Hematopoietic multipotent progenitor cell treated with erythropoietin and hydrocortisone succinate and interleukin-3 and kit ligand, for 4 days (in vitro differentiated cells): Measurements from ENCODE around the gene EIF2B5.
A peak's percentile ranks its signal among the peaks of the same experiment; 100 is the strongest.
"Not testable (repeated sequence)": the region's sequence is repeated elsewhere in the genome, so short reads cannot be mapped to it uniquely, and the experiment has no call there.

Experiments
- DNase-seq: peaks from one replicate; pipeline ENCODE4 v3.0.0-alpha.2; 2015

The EIF2B5 gene

GRCh38 chr3:184148076-184148475, 12.9 kb downstream of the EIF2B5 start:
- no peak for DNase-seq

- no peak for DNase-seq
Observed at GRCh38 chr3:184149123-184149522, 14.0 kb downstream of the EIF2B5 start.

DNA sequence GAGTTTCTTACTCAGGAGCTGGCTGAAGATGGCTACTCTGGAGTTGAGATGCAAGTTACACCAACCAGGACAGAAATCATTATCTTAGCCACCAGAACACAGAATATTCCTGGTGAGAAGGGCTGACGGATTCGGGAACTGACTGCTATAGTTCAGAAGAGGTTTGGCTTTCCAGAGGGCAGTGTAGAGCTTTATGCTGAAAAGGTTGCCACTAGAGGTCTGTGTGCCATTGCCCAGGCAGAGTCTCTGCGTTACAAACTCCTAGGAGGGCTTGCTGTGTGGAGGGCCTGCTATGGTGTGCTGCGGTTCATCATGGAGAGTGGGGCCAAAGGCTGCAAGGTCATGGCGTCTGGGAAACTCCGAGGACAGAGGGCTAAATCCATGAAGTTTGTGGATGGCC, 14.6 kb downstream of the EIF2B5 start:
- DNase-seq = not testable (repeated sequence)

DNA sequence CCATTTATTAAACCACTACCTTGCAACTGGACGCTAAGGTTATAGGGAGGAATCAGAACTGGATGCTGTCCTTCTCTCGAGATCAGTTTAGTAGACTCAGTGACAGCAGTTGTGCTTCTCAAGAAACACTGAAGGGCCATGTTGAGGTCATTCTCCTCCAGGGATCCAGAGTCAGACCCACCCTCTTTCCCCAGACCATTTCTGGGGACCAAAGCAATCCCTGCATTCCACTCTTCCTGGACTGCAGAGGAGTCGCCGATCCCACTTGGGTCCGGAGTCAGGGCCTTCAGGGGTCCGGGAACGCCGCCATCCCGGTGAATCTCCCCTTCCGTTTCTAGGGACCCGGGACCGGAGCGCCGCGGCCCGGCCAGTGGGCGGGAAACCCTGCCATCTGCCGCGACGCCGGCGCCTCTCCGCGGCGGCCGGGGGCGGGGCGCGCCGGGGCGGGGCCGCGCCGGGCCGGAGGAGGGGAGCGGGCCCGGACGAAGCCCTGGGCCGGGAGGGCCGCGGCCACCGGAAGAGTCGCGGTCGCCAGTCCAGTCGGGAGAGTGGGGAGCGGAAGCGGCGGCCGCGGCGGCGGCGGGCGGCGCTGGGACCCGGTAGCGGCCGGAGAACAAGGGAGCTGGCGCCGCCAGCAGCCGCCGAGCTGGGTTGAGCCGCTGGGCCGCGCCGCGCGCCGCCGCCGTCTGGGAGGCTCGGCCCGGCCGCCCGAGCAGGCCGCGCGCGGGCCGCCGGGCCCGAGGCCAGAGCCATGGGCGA, 19.9 kb downstream of the EIF2B5 start, which contains the start of gene DVL3:
Gene DVL3 (plus strand): TSS at position 493 of the 759 bp plus-strand sequence. CDS start 259 bp downstream, at position 752.
- DNase-seq = peak; percentile 73

DNA sequence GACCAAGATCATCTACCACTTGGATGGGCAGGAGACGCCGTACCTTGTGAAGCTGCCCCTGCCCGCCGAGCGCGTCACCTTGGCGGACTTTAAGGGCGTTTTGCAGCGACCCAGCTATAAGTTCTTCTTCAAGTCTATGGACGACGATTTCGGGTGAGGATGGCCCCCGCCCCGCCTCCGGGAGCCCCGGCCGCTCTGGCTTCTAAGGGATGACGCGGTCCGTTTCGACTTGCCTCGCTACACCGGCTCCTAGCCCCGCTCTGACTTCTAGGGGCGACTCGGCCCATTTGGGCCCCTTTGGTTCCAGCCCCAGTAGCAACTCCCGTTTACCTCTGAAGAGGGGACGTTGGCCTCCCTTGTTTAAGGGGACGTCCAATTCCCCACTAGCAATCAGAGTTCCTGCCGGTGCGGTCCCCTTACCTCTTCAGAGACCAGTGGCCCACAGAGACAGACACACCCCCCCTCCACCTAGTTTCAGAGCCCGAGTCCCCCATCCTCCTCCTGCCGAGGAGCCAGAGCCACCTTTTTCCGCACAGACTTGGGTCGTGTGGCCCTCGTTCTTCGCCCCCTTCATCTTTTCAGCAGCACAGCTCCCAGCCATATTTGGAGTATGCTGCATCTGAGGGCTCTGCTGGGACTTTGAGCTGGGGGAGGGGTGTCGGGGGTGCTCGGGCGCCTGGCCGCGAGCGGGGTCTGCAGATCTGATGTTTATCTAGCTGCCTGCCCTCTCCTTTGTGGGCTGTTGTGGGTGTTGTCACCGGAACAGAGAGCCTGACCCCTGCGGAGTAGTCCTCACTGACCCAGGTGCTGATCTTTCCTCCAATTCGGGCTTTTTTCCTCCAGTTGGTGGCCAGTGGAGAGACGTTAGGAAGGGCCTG, 20.7 kb downstream of the EIF2B5 start:
- DNase-seq = peak; percentile 57

DNA sequence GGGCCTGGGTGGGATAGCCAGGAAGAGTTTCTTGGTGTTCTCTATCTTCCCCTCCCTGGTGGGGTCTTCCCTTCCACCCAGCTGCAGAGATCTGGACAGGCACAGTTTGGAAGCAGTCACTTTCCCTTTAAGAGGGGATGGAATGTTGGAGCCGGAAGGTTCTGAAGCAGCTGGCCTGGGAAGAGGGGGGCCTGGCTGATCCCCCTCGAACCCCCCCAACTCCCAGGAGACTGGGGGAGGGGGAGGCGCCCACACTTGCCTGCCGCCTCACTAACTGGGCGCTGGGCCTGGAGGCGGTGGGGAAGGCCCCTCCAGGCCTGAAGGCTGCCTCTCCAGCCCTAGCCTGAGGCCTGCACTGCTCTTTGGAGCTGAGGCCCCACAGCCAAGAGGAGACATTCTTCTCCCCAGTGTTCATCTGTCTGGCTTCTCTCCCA, 21.4 kb downstream of the EIF2B5 start:
- no peak for DNase-seq

DNA sequence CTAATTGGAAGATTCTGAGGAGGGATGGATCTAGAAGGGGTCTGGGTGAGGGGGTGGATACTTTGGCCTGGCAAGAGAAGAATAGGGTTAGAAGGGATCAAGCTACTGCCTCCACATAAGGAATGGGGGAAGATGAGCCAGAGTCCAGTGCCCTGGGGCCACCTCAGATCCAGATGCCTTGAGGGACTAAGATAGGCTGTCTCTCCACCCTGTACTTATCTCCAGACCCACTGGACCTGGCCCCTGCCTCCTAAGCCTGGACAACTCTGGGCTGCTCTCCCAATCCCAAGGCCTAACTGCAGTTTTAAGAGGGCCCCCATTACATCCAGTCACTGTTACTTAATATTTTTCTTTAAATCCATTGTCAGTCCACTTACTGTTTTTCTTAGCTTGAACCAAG, 22.0 kb downstream of the EIF2B5 start:
- no peak for DNase-seq

DNA sequence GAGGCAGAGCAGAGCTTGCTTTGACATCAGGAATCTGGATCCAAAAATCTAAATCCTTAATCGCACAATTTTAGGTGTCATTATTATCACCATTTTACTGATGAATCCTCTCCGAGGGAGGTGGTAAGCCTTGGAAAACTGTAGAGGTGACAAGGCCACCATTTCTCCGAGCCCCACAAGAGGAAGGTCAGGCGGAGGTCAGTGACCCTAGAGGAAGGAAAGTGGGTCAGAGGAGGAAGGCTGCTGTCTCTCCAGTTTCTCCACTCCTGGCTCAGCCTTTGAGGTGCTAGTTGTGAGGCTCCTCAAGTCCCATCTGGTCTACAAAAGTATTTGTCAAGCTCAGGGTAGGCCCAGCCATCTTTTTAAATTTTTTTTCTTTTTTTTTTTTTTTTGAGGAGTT, 23.2 kb downstream of the EIF2B5 start:
- no peak for DNase-seq

DNA sequence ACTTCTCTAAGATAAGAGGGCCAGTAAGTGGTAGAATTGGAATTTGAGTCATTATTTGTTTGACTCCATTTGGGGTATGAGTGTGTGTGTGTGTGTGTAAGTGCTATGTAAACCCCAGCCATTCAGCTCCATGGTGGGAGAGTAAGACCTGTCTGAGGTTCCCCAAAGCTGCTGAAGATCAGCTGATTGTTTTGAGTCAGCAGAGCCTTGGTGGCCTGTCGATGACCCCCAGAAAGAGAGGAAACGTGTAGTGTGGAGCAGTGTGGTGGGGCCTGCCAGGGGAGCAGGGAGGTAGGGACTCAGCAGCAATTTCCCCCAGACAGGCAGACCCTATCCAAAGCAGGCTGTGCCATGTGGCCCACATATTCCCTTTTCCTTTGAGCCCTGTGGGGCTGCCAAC, 25.3 kb downstream of the EIF2B5 start:
- DNase-seq = no peak

- DNase-seq = not testable (repeated sequence)
Observed at GRCh38 chr3:184162571-184163070, 27.5 kb downstream of the EIF2B5 start.

GRCh38 chr3:184164648-184165330, 29.6 kb downstream of the EIF2B5 start:
- no peak for DNase-seq

GRCh38 chr3:184165543-184165942, 30.4 kb downstream of the EIF2B5 start:
- no peak for DNase-seq

DNA sequence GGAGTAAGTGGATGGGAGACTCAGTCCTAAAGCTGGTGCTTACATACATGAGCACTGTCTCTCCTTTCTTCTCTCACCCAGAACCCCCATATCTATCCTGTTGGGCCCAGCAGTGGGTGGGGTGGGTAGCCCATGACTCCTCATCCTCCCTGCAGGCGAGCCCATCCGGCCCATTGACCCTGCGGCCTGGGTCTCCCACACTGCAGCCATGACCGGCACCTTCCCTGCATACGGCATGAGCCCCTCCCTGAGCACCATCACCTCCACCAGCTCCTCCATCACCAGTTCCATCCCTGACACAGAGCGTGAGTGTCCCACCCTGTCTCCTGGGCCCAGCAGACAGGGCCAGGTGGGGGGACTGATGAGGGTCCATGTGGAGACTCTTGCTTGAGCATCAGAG, 31.5 kb downstream of the EIF2B5 start:
- DNase-seq = no peak

GRCh38 chr3:184167786-184168185, 32.6 kb downstream of the EIF2B5 start:
- DNase-seq = no peak

GRCh38 chr3:184168363-184169120, 33.4 kb downstream of the EIF2B5 start:
- DNase-seq = no peak

GRCh38 chr3:184169896-184170875, 35.0 kb downstream of the EIF2B5 start:
- DNase-seq = no peak

- DNase-seq = no peak
Observed at GRCh38 chr3:184171562-184171961, 36.4 kb downstream of the EIF2B5 start.

DNA sequence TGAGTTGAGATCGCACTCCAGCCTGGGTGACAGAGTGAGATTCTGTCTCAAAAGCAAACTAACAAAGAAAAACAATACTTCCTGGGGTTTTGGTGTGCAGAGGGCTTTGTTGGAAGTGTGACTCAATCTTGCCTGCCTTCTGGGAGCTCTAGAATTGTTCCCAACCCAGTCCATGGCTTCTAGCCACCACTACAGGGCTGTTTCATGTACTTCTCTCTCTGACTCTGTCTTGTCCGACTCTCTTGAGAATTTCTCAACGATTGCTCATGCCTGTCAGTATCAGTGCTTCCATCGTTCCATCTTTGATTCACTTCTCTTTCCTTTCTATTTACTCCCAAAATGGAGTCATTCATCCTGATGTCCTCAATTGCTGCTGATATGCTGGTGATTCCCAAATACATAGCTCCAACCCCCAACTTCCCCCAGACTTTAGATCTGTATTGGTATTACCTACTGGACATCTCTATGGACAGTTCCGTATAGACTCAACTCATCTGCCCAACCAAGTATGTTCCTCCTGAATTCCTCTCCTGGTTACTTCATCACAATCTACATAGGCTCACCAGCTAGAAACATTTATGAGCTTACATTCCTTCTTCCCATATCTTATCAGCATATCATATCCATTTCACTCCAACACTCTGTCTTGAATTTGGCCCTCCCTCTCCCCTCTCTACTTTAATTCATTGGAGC, 37.7 kb downstream of the EIF2B5 start:
- DNase-seq = no peak

DNA sequence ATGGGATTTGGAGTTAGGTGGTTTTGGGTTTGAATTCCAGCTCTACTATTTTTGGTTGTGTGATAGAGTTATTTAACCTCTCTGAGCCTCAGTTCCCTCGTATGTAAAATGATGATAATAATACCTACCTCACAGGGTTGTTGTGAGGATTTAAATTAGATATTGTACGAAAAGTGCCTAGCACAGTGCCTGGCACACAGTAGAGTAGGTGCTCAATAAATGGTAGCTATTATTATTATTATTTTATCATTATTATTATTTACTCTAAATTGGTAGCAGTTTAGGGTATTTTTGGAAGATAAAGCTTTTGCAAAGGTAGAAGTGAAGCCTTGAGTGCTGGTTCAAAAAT, 38.2 kb downstream of the EIF2B5 start:
- no peak for DNase-seq

- no peak for DNase-seq
Observed at GRCh38 chr3:184174284-184174645, 39.1 kb downstream of the EIF2B5 start.
